ENCODE results near the gene CDH12.

DNA sequence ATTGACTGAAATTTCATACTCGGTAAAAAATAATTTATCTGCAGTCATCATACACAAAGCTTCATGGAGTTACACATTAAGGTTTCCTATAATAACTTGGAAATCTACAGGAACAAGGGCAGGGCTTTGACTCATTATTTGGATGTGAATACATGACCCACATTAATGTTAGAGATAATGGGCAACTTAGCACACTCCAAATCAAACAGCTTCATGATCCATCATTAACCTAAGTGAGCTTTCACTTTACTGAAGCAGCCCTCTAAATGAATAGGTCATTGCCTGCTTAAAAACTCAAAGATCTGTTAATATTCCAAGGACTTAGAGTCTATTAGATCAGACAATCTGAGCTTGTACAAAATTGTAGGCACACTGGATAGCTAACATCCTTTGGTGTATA is 9.0 kb downstream of the CDH12 start:
- TF ChIP-seq POLR2AphosphoS5 (IDR thresholded peaks at IDR 0.05; ENCODE audit: low read depth, low read length) (no peak), POLR2A (IDR thresholded peaks at IDR 0.05; ENCODE audit: low read depth, low read length) (no peak)

Measured in GM12892 (cell line).